ENCODE results near the gene LRIG1. TPM values are rescaled to one million over a fixed set of nuclear protein-coding genes. Genes with fewer than 3 reads are reported as not detected.

LRIG1 gene
- total RNA-seq, 1 experiment from 2014 or later, result 14.6 TPM

- DNase-seq (ENCODE audit: low read depth), result no peak
Observed at GRCh38 chr3:66386925-66387650, 113.7 kb downstream of the LRIG1 start.

DNA sequence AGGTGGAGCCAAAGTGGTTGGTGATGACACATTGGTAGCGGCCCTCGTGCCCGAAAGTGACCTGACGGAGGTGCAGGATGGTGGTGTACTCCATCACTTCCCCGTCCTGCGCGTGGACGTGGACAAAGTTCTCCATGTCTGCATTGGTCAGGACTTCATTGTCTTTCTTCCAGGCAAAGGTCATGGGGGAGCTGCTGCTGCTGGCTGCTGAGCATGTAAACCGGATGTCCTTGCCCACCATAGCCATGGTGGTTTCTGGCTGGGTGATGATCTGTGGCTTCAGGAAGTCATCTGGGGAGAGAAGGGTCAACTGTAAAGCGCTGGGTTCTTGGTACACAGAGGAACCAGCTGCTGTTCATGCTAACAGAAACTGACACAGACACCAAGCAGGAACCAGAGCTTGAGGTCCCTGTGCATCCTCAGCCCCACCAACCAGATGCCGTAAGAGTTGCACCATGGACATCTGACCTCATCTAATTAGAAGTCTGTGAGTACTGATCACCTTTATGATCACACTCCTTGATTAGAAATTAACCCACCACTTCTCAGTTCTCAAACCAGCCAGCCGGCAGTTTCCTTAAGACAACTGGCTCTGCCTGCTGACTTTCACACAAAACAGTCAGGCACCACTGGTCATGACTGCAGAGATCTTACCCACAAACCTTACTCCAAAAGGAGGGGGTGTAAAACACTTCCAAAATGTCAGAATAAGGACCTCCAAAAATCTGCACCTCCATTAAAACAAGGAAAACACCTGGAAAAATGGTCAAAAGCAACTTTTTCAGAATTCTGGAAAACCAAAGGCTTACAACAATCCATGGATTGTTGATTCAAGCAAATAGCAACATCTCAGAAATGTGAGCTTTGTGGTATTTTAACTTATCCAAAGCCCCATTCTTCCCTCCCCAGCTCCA is 114.6 kb downstream of the LRIG1 start:
- DNase-seq (ENCODE audit: low read depth), result no peak

DNA sequence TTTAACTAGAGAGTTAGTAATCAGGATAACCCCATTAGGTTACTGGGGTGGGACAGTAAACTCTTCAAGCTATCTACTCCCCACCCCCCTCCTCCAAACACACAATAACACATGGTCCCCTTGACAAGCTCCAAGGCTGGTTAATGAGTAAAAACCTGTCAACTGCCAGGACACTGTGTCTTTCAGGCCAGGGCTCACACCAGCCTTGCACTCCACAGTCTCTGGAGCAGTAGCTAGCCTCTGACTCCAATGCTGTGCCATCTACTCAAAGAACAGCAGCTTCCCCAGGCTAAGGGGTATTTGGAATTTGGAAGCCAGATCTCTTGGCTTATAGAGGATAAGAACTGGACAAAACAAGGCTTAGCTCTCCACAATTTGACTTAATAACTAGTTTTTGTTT is 115.8 kb downstream of the LRIG1 start:
- no peak for DNase-seq (ENCODE audit: low read depth)

GRCh38 chr3:66383998-66384745 is 116.7 kb downstream of the LRIG1 start:
- DNase-seq (ENCODE audit: low read depth), result no peak

DNA sequence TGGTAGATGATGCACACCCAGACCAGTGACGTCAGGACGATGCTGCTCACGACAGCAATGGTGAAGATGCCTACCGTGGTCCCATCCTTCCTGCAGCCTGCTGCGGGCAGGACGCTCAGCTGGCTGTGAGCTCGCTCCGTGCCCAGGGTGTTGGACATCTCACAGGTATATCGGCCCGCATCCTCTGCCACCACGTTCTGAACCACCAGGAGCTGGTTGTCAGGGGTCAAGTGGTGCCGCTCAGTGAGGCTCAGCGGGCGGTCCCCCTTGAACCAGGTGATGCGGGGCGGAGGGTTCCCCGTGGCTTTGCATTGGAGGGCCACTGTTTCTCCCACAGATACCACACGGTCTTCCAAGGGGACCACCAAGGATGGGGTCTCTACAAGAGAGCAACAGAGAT is 117.8 kb downstream of the LRIG1 start:
- DNase-seq (ENCODE audit: low read depth), result no peak

- no peak for DNase-seq (ENCODE audit: low read depth)
Observed at GRCh38 chr3:66382142-66382541, 118.7 kb downstream of the LRIG1 start.

- no peak for DNase-seq (ENCODE audit: low read depth)
Observed at GRCh38 chr3:66381626-66382025, 119.2 kb downstream of the LRIG1 start.

DNA sequence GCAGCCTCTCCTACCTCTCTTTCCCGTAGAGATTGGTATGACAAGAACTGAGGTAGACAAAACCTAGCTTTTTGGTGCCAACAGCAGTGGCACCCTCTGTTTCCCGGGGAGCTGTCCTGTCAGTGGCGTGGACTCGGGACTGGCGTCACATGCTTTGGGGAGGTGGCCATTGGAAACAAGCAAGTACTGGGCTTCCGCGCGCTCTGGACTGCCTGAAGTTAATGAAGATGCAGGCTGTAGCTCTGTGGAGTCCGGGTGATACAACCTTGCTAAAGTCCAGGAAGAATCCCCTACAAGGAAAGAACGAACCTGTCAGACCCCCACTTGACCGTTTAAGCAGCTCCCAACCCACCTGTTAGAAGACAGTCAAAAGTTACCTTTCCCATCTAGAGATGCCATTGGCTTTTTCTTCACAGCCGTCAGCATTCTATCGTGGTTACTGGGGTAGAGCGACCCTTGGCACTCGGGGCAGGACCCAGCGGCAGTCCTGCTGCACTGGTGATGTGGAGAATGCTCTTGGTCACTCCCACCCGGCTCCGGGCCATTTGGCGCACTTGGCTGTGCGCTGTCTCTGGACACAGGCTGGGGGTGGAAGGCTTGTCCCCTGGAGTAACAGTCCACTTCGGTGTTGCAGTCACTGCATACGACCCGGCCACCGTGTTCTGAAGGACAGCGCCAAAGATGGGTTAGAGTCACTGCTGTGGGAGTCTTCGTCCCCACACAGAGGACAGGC is 120.5 kb downstream of the LRIG1 start:
- DNase-seq (ENCODE audit: low read depth), result no peak

- DNase-seq (ENCODE audit: low read depth), result no peak
Observed at GRCh38 chr3:66379565-66379964, 121.3 kb downstream of the LRIG1 start.

GRCh38 chr3:66378256-66378655 is 122.6 kb downstream of the LRIG1 start:
- no peak for DNase-seq (ENCODE audit: low read depth)

- DNase-seq (ENCODE audit: low read depth), result no peak
Observed at GRCh38 chr3:66377800-66378199, 123.0 kb downstream of the LRIG1 start.

- peak; percentile 41 for DNase-seq (ENCODE audit: low read depth)
Observed at GRCh38 chr3:66376568-66376967, 124.3 kb downstream of the LRIG1 start.

DNA sequence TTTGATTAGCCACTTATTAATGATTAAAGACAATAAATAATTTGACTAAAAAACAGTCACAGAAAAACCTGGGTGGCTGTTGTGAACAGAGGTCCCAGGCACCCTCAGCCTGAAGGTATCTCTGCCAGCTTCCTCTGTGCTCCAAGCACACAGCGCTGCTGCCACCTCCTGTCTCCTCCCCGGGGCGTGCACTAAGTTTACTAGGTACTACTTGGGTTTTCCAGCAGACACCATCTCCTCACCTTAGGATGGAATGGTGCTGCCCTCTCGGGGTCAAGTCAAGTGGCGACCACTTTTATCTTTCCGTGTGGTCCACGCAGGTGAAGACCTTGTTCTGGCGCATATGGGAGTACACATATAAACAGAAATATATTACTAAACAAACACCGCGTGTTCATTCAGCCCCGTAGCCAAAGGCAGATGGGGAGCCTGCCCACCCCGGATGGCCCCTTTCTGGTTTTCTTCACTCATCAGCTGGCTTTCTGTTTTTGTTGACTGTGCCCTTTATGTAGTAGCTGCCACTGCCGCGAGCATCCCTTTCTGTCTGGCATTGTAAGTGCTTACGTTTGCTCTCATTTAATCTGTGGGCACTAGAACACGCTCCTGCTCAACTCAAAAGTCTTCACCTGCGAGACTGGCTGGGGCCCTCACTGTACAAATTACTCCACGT is 128.0 kb downstream of the LRIG1 start:
- DNase-seq (ENCODE audit: low read depth), result no peak

DNA sequence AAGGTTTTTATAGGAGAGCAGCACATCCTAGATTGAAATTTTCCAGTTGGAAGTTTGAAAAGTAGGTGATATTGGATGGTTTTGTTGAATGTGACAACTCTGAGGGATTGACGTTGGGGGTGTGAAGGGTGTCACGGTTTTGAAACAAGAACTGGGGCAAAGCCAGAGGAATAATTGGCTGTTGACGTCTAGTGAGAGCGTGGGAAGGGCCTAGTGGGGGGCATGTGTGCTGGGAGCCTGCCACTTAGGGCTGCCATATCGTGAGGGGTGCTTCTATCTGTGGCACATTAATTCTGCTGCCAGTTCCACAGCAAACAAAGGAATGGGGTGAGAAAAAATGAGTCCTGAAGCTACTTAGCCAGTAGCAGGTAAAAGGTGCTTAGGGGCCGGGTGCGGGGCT is 129.4 kb downstream of the LRIG1 start:
- no peak for DNase-seq (ENCODE audit: low read depth)

DNA sequence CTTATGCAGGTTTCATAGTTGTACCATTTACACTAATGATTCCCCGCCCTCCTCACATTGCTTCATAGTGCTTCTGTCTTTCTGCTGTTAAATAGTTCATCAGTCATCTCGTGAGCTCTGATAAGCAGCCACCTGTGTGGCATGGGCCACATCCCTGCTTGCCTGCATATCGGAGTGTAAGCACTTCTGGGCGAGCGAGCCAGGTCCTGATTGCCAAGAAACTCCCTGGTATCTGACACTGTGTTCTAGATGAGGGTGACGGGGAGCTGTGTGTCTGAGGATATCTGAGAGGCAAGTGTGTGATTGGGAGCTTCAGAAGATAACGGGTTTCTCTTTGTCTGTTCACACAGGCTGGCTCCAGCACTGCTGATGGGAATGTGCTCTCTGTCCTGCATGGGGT is 130.6 kb downstream of the LRIG1 start:
- DNase-seq (ENCODE audit: low read depth), result no peak

DNA sequence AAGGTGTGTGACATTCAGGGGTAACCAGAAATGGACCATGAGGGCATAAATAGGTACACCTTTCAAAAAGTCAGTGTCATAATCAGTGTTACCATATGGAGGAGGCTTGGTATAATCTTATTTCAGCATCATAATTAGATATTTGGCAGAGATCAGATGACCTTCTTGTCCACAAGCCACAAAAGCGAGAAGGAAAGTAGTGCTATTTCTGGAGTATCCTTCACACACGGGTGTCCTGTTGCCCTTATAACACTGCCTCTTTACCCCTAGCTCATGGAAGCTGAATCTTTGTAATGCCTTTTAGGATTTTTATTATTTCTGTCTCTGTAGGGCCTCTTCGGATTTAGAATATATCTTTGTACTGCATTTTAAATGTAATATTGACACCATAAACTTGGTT is 132.8 kb downstream of the LRIG1 start:
- no peak for DNase-seq (ENCODE audit: low read depth)

DNA sequence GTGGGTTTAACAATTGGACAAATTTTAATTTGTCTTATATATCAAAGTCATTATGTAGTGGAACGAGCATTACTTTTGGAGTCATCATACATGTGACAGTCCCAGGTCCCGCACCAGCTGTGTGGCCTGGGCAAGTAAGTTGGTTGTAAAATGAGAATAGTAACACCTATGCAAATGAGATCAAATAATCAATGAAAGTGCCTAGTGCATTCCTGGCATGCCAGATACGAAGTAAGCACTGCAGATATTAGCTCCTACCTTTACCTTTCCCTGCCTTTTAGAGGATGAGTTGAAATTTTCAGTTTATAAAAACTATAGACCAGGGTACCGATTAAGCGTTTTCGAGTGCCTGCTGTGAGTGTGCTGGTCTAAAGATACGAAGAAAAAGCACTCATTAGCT is 134.1 kb downstream of the LRIG1 start:
- no peak for DNase-seq (ENCODE audit: low read depth)

GRCh38 chr3:66365080-66365479 is 135.7 kb downstream of the LRIG1 start:
- no peak for DNase-seq (ENCODE audit: low read depth)

DNA sequence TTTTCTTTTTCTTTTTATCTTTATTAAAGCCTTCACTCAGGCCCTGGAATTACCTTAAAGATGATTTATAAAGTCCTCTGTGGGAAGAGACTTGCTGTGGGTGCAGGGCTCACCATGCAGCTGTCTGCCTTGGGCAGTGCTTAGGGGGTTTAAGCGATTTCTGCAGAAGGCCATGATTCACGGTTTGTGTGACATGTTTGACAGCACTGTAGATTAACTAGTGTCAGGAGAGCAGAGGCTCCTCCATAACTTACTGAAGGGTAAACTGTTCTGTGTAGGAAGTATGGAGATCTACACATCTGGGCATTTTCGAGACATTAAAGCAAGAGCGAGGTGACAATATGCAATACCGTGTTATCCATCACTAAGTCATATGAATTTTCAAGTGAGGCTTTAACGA is 137.7 kb downstream of the LRIG1 start:
- no peak for DNase-seq (ENCODE audit: low read depth)

GRCh38 chr3:66362541-66362941 is 138.3 kb downstream of the LRIG1 start:
- DNase-seq (ENCODE audit: low read depth), result peak; percentile 34

- DNase-seq (ENCODE audit: low read depth), result no peak
Observed at GRCh38 chr3:66361356-66361755, 139.5 kb downstream of the LRIG1 start.

Data from HT1080 (cell line).